BJ (cell line): ENCODE data around the gene RFX6. TPM values are rescaled to one million over a fixed set of nuclear protein-coding genes. Genes with fewer than 3 reads are reported as not detected.

Experiments
- CTCF ChIA-PET: fragments of 350-600 bp; formaldehyde crosslinking; extraction: SDS; loops from one replicate; lab custom pipeline; 2021; ENCODE audit warnings: antibody characterized with exemption, inconsistent platforms; lab: Yijun Ruan, JAX
- POLR2A ChIA-PET: fragments of 300-600 bp; sonication (Branson Sonifier 250); formaldehyde crosslinking; extraction: SDS; loops from one replicate; lab custom pipeline; 2021; ENCODE audit warnings: antibody characterized with exemption; lab: Charles Lee
- DNase-seq: peaks from one replicate; pipeline ENCODE4 v3.0.0-alpha.2; 2011; ENCODE audit warnings: low read depth
- H3K27me3 ChIP-seq: 2 replicates; pipeline ENCODE4 v1.6.0; 2011; ENCODE audit warnings: low read length; ENCODE audit not compliant: control insufficient read depth, insufficient read depth
- H3K36me3 ChIP-seq: 2 replicates; pipeline ENCODE4 v1.5.1; 2011; ENCODE audit warnings: low read length; ENCODE audit not compliant: control insufficient read depth, insufficient read depth
- H3K4me3 ChIP-seq: 2 replicates; pipeline ENCODE4 v1.5.1; 2011; ENCODE audit warnings: low read depth, mild to moderate bottlenecking, control low read depth, low read length
- polyA plus RNA-seq: library from polyadenylated mRNA; depleted of rRNA; stranded (reverse); fragments of >200 nt; gene quantifications from 2 replicates; pipeline ENCODE4 v1.2.3, GENCODE V29; 2011
- TF ChIP-seq, protein P1 (sequence below): IDR thresholded peaks from 2 replicates; pipeline ENCODE4 v1.5.1; 2011; ENCODE audit warnings: low read depth, mild to moderate bottlenecking, control low read depth, inconsistent platforms, low read length, moderate library complexity; ENCODE audit not compliant: insufficient read depth

RFX6 gene
- polyA plus RNA-seq, 1 experiment, result not detected

DNA sequence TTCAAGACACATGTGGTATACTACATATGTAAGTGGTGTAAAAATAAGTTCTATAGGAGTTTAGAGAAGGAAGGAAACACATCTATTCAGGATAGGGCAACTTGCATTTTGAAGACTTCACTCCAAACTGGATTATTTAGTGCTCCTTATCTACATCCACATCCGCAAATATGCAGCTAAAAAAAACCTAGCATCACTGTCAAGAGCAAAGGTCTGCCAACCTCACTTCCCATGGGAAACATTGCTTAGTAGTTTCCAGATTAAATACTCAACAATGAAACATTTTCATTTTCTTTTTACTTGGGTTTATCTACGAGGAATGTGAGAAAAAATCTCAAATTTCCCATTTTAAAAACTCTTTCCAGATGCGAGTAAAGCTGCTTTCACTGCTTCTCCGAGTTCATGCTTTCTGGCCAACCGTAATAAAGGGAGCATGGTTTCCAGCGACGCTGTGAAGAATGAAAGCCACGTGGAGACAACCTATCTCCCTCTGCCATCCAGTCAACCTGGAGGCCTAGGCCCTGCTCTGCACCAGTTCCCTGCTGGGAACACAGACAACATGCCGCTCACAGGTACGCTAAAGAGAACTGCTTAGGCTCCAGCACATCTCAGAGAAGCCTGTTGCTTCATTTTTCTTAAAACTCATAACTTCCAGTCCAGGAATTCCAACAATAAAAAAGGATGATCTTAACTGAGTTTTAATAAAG lies 48.2 kb downstream of the RFX6 start:
- TF ChIP-seq, protein P1, sequence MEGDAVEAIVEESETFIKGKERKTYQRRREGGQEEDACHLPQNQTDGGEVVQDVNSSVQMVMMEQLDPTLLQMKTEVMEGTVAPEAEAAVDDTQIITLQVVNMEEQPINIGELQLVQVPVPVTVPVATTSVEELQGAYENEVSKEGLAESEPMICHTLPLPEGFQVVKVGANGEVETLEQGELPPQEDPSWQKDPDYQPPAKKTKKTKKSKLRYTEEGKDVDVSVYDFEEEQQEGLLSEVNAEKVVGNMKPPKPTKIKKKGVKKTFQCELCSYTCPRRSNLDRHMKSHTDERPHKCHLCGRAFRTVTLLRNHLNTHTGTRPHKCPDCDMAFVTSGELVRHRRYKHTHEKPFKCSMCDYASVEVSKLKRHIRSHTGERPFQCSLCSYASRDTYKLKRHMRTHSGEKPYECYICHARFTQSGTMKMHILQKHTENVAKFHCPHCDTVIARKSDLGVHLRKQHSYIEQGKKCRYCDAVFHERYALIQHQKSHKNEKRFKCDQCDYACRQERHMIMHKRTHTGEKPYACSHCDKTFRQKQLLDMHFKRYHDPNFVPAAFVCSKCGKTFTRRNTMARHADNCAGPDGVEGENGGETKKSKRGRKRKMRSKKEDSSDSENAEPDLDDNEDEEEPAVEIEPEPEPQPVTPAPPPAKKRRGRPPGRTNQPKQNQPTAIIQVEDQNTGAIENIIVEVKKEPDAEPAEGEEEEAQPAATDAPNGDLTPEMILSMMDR, result no peak
- DNase-seq, result no peak
- POLR2A ChIA-PET, result no interaction called here

DNA sequence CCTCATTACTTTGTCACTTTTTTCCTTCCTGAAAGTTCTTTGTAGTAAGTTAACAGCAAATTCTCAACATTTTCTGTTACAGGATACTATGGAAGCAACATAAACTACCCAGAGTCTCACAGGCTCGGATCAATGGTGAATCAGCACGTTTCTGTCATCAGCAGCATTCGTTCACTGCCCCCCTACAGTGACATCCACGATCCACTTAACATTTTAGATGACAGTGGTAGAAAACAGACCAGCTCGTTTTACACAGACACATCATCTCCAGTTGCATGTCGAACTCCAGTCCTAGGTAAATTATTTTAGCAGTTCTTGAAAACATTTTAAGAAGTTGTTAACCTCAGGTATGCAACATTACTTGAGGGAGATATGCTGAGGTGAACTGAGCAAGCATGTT lies 51.6 kb downstream of the RFX6 start:
- no peak for DNase-seq
- H3K4me3 ChIP-seq, result no peak overlapping the region
- POLR2A ChIA-PET, result no interaction called here
- H3K36me3 ChIP-seq, result no peaks in the 10 kb centered on the region
- 0 out of 2 replicates have a peak, but pooled peaks cover 1% of the 10 kb centered on the region for H3K27me3 ChIP-seq
- CTCF ChIA-PET, result interaction anchor here (0.6 kb wide), 1 partner anchor 81 kb away, joined by 3 read pairs; no protein-coding TSS in a partner anchor
- TF ChIP-seq, protein P1, result no peak

More for the DNA sequence above, 48.2 kb downstream of the RFX6 start:
- no peaks in the 10 kb centered on the region for H3K36me3 ChIP-seq
- 0 out of 2 replicates have a peak, but pooled peaks cover 1% of the 10 kb centered on the region for H3K27me3 ChIP-seq
- CTCF ChIA-PET, result no interaction called here
- H3K4me3 ChIP-seq, result no peak overlapping the region

DNA sequence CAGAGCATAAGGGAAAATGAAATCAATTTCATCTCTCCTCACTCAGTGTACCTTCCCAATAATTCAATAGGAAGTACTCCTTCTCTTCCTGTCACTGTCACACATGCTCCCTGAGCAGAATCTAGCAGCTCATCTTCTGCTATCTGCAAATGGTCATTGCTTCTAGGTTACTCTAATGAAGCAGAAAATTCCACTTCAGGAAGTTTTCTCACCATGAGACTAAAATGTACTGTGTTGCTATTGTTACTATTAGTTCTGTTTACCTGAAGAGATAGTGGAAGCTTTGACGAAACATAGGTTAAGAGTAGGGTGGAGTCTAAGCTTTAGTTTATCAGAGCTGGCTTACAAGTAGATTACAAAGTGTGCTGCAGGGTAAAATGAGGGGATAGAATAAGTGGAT lies 52.8 kb downstream of the RFX6 start:
- H3K36me3 ChIP-seq, result no peaks in the 10 kb centered on the region
- POLR2A ChIA-PET, result no interaction called here
- no peak for DNase-seq
- no peak overlapping the region for H3K4me3 ChIP-seq
- CTCF ChIA-PET, result no interaction called here
- TF ChIP-seq, protein P1, result no peak
- no peaks in the 10 kb centered on the region for H3K27me3 ChIP-seq

DNA sequence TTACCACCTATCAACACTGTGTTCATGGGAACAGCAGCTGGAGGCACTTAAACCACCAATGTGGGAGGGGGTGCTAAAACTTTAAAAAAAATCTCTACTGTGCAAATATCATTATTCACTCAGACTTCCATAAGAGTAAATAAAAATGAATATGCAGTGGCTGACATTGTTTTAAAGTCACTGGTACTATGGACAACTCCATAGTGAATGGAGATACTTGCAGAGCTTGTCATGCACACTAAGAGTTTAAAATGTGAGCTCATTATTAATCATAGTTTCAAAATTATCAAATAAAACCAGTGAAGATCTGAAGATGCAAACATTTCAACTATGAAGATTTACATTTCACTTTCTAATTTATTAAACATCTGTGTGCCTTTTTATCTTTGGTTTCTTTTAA lies 54.4 kb downstream of the RFX6 start:
- DNase-seq, result no peak
- no peaks in the 10 kb centered on the region for H3K36me3 ChIP-seq
- POLR2A ChIA-PET, result no interaction called here
- H3K4me3 ChIP-seq, result no peak overlapping the region
- TF ChIP-seq, protein P1, result no peak
- CTCF ChIA-PET, result no interaction called here
- no peaks in the 10 kb centered on the region for H3K27me3 ChIP-seq

DNA sequence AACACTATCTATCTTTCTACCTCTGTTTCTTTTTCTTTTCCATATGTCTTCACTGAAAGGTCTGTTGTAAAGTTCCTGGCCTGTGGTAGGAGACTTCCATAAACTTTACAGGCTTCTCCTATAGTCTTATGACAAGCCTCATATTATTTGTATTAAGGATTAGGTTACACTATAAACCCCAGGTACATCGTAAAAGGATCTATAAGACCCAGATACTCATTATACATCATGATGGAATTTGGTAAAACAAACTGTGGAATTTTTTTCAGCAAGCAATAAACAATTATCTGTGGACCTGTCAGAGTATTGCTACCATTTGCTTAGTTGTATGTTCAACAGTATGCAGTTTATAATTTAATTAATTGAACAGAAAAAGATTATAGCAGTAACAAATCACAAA lies 55.5 kb downstream of the RFX6 start:
- Histone ChIP-seq H3K27me3 (no peaks in the 10 kb centered on the region), H3K4me3 (no peak overlapping the region), H3K36me3 (no peaks in the 10 kb centered on the region)
- DNase-seq, result no peak
- TF ChIP-seq, protein P1, result no peak
- ChIA-PET CTCF (no interaction called here), POLR2A (no interaction called here)
